A549 (cell line): Measurements from ENCODE around the gene NRXN3. TPM values are rescaled to one million over a fixed set of nuclear protein-coding genes. Genes with fewer than 3 reads are reported as not detected.
A peak's percentile ranks its signal among the peaks of the same experiment; 100 is the strongest.

ENCODE experiments used
- ATAC-seq, 2 experiments: fragments of 200-7000 bp in 1 of 2; fragments of >200 bp in 1 of 2; cut with Nextera tagmentation in 1 of 2; cut with Tn5 transposase in 1 of 2; 3 replicates each; pipeline versions ENCODE4 v1.8.0 to v1.9.1; 2018 to 2020; ENCODE audit warnings: mild to moderate bottlenecking in 1 of 2, moderate library complexity in 1 of 2
- CTCF ChIA-PET: fragments of 300-600 bp; sonication (Branson Sonifier 250); formaldehyde crosslinking; extraction: SDS; loops from one replicate; lab custom pipeline; 2021; ENCODE audit warnings: antibody characterized with exemption, inconsistent platforms; lab: Yijun Ruan, JAX
- POLR2A ChIA-PET: fragments of 350-600 bp; formaldehyde crosslinking; extraction: SDS; loops from one replicate; lab custom pipeline; 2021; ENCODE audit warnings: antibody characterized with exemption, inconsistent platforms; lab: Yijun Ruan, JAX
- DNase-seq, 2 experiments: peaks; one replicate each; pipeline versions ENCODE4 v3.0.0 to v3.0.0-alpha.2; 2011 to 2016; ENCODE audit warnings: low read depth in 1 of 2, low spot score in 1 of 2
- FAIRE-seq: peaks from 2 replicates; lab custom pipeline; 2011; peaks lifted over from hg19 to GRCh38; lab: Jason Lieb, UNC
- H3K27ac ChIP-seq, 2 experiments: fragments of >200 bp; sonication (Bioruptor Twin); formaldehyde crosslinking; 3 replicates each; pipeline ENCODE4 v1.5.1; 2016 to 2017
- H3K4me1 ChIP-seq: fragments of >200 bp; sonication (Bioruptor Twin); formaldehyde crosslinking; 3 replicates; pipeline ENCODE4 v1.6.1; 2016
- H3K4me2 ChIP-seq: fragments of >200 bp; sonication (Bioruptor Twin); formaldehyde crosslinking; 3 replicates; pipeline ENCODE4 v1.6.1; 2016
- H3K4me3 ChIP-seq: fragments of >200 bp; sonication (Bioruptor Twin); formaldehyde crosslinking; 3 replicates; pipeline ENCODE4 v1.5.1; 2016
- H3K9me3 ChIP-seq: fragments of >200 bp; sonication (Bioruptor Twin); formaldehyde crosslinking; 3 replicates; pipeline ENCODE4 v1.6.1; 2016
- BHLHE40 ChIP-seq: IDR thresholded peaks from 2 replicates; pipeline ENCODE4 v1.6.1; 2012; ENCODE audit warnings: low read depth, low read length, inconsistent platforms
- CHD2 ChIP-seq: fragments of 150-350 bp; IDR thresholded peaks from 2 replicates; pipeline ENCODE4 v1.6.1; 2014; ENCODE audit warnings: low read length; ENCODE audit not compliant: partially characterized antibody
- EP300 ChIP-seq, 2 experiments: fragments of >200 bp; sonication (Bioruptor Twin); formaldehyde crosslinking; IDR thresholded peaks; 2 replicates in 1 of 2; 3 replicates in 1 of 2; pipeline ENCODE4 v1.6.1; 2016 to 2017
- FOSB ChIP-seq: fragments of 250-450 bp; sonication (Bioruptor Pico); IDR thresholded peaks from 2 replicates; pipeline ENCODE4 v1.5.0; 2020; ENCODE audit warnings: mild to moderate bottlenecking, moderate library complexity
- FOSL2 ChIP-seq, 2 experiments: fragments of 450-650 bp in 1 of 2; fragments of >200 bp in 1 of 2; sonication (Bioruptor Twin) in 1 of 2; formaldehyde crosslinking; IDR thresholded peaks; 2 replicates each; pipeline versions ENCODE4 v1.5.0 to v1.6.1; 2016 to 2020; ENCODE audit warnings: mild to moderate bottlenecking in 1 of 2, moderate library complexity in 1 of 2
- FOXS1 ChIP-seq: fragments of 250-450 bp; sonication (Bioruptor Pico); IDR thresholded peaks from 2 replicates; pipeline ENCODE4 v1.5.0; 2020; ENCODE audit warnings: mild to moderate bottlenecking, moderate library complexity
- HEYL ChIP-seq: fragments of 250-450 bp; sonication (Bioruptor Pico); IDR thresholded peaks from 2 replicates; pipeline ENCODE4 v1.8.0; 2021; ENCODE audit warnings: mild to moderate bottlenecking, moderate library complexity
- HOXB13 ChIP-seq: fragments of 250-450 bp; sonication (Bioruptor Pico); IDR thresholded peaks from 2 replicates; pipeline ENCODE4 v1.5.0; 2020; ENCODE audit warnings: low read depth, mild to moderate bottlenecking, moderate library complexity
- JUN ChIP-seq, 2 experiments: fragments of >200 bp; sonication (Bioruptor Twin); formaldehyde crosslinking; IDR thresholded peaks; 2 replicates in 1 of 2; 3 replicates in 1 of 2; pipeline ENCODE4 v1.6.1; 2016 to 2017
- JUNB ChIP-seq: fragments of >200 bp; sonication (Bioruptor Twin); formaldehyde crosslinking; IDR thresholded peaks from 2 replicates; pipeline ENCODE4 v1.6.1; 2016
- MAFK ChIP-seq: fragments of 450-650 bp; IDR thresholded peaks from 2 replicates; pipeline ENCODE4 v1.6.1; 2014; ENCODE audit not compliant: partially characterized antibody
- MAZ ChIP-seq: fragments of 150-350 bp; IDR thresholded peaks from 2 replicates; pipeline ENCODE4 v1.6.1; 2014; ENCODE audit warnings: antibody characterized with exemption, low read depth, low read length, borderline replicate concordance
- NFE2L2 ChIP-seq: fragments of 150-350 bp; conservative IDR thresholded peaks from 2 replicates; pipeline ENCODE4 v1.6.1; 2014; ENCODE audit warnings: low read length
- PHF8 ChIP-seq: fragments of 200-600 bp; sonication (generic); IDR thresholded peaks from 2 replicates; pipeline ENCODE4 v1.6.1; 2016; ENCODE audit warnings: low read depth, mild to moderate bottlenecking, antibody characterized with exemption, moderate library complexity, borderline replicate concordance
- TFCP2L1 ChIP-seq: fragments of 250-450 bp; sonication (Bioruptor Pico); IDR thresholded peaks from 2 replicates; pipeline ENCODE4 v1.5.0; 2021; ENCODE audit warnings: mild to moderate bottlenecking
- ZFP36 ChIP-seq: fragments of 450-650 bp; IDR thresholded peaks from 2 replicates; pipeline ENCODE4 v1.6.1; 2014; ENCODE audit warnings: borderline replicate concordance; ENCODE audit not compliant: partially characterized antibody
- WGBS: methylation state at CpG from one replicate; pipeline ENCODE4 v1.1.6; 2017; ENCODE audit errors: missing lambda C conversion rate; 5-methylcytosine and 5-hydroxymethylcytosine counted together
- polyA plus RNA-seq, 4 experiments: library from polyadenylated mRNA; depleted of rRNA in 3 of 4; stranded (reverse); fragments of >200 nt; fragmentation: RNase III in 1 of 4; extraction: RNeasy Plus Mini Kit Qiagen cat#74134 plus additional on column Dnase treatment in 1 of 4; gene quantifications; 2 replicates in 3 of 4; 3 replicates in 1 of 4; pipeline ENCODE4 v1.2.3, GENCODE V29; 2011 to 2017
- TF ChIP-seq, protein P1 (sequence below): IDR thresholded peaks from 2 replicates; pipeline ENCODE4 v1.6.1; 2012
- TF ChIP-seq, protein P2 (sequence below): fragments of 250-450 bp; sonication (Bioruptor Pico); IDR thresholded peaks from 2 replicates; pipeline ENCODE4 v1.5.0; 2020; ENCODE audit warnings: low read depth, mild to moderate bottlenecking, moderate library complexity
- TF ChIP-seq, protein P3 (sequence below): fragments of 450-650 bp; IDR thresholded peaks from 2 replicates; pipeline ENCODE4 v1.6.1; 2014; ENCODE audit warnings: antibody characterized with exemption
- TF ChIP-seq, protein P4 (sequence below): IDR thresholded peaks from 2 replicates; pipeline ENCODE4 v1.6.1; 2012

NRXN3 gene
- polyA plus RNA-seq, 2 of the 4 experiments (the other 2 are of a cell fraction): 0.62 to 2.3 TPM

DNA sequence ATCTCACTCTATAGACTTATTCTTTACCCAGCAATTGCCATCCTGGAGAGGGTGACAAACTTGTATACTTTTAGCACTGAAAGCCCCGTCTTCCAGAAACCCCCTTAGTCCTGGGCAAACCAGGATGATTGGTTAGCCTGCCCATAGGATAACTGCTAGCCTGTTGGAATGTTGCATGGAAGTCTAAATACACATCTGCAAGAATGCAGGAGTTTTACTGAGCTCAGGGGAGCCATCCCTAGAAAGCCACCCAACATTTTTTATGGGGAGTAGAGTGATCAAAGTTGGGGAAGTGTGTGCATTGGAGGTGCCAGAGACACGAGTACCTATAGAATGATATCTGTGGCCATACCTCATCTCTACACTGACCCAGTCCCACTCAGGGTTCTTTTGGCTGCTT lies 155.7 kb downstream of the NRXN3 start:
- no peaks in the 10 kb centered on the region for H3K9me3 ChIP-seq
- ATAC-seq (no peak), FAIRE-seq (no peak), DNase-seq (no peak)
- H3K27ac ChIP-seq: no peak overlapping the region
- ChIA-PET CTCF (no interaction called here), POLR2A (no interaction called here)
- 3% methylated on average over 2 of the region's 2 CpGs for WGBS
- no peak overlapping the region for H3K4me3 ChIP-seq
- TF ChIP-seq CHD2: no peak
- no peak for TF ChIP-seq MAFK
- no peak for TF ChIP-seq JUNB
- TF ChIP-seq MAZ: no peak
- H3K4me2 ChIP-seq: no peak overlapping the region
- no peaks in the 10 kb centered on the region for H3K4me1 ChIP-seq

DNA sequence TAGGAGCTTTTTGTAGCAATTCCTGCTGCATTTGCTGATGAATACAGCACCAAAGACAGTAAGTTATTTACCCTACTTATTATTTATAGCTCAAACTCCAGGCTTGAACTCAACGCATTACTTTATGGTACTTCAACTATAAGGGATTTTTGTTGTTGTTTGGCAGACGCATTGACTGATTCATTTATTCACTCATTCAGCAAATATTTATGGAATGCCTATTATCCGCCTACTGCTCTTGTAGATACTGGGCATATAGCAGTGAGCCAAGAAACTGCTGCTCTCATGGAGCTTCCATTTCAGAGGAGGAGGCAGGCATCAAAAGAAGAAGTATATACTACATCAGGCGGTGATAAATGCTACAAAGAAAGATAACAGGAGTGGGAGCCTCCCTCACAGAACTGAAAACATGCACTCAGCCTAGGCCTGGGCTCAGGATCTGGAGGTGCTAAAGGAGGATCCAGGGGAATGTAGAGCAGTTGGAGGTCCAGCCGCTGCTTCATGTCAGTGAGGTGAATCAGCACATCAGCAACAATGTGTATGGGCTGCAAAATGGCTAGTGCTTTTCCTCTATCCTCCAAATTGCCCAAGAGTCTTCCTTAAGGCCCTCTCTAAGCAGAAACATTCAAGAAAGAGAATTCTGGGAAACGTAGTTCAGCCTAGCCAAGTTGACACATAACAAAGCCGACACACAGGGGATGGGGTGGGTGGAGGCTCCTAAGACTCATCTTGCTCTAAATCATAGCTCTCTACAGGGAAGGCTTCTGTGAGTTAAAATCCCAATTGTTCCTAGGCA lies 157.5 kb downstream of the NRXN3 start:
- CTCF ChIA-PET: no interaction called here
- H3K9me3 ChIP-seq: no peaks in the 10 kb centered on the region
- H3K4me1 ChIP-seq: no peaks in the 10 kb centered on the region
- no peak overlapping the region for H3K27ac ChIP-seq
- TF ChIP-seq EP300 (IDR thresholded peaks at IDR 0.05) (no peak), ZFP36 (no peak), FOXS1 (no peak), NFE2L2 (no peak)
- TF ChIP-seq, protein P1, sequence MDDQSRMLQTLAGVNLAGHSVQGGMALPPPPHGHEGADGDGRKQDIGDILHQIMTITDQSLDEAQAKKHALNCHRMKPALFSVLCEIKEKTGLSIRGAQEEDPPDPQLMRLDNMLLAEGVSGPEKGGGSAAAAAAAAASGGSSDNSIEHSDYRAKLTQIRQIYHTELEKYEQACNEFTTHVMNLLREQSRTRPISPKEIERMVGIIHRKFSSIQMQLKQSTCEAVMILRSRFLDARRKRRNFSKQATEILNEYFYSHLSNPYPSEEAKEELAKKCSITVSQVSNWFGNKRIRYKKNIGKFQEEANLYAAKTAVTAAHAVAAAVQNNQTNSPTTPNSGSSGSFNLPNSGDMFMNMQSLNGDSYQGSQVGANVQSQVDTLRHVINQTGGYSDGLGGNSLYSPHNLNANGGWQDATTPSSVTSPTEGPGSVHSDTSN: no peak
- no peak overlapping the region for H3K4me3 ChIP-seq
- DNase-seq (no peak), ATAC-seq (0 out of 6 replicates have a peak, but pooled peaks of 1 of the 2 experiments have one; percentile 34), FAIRE-seq (no peak)
- WGBS: 13% methylated on average over 7 of the region's 7 CpGs
- H3K4me2 ChIP-seq: no peak overlapping the region
- POLR2A ChIA-PET: no interaction called here

DNA sequence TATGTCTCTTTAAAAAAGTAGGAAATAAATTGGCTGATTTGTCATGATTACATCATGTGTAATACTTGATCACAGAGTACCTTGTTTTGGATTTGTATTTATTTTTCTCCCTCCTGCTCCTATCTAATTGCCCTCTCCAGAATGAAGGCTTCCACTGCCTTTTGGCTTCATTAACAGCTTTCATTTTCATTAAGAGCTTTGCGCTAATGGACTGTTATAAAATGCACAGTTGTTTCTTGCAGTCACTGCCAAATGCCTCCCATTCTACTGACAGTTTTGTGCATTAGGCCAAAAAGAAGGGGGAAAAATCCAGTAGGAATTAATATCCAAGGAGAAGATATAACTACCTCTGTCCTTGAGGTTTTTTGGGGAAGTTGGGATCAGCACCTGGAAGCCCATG lies 159.2 kb downstream of the NRXN3 start:
- no peaks in the 10 kb centered on the region for H3K9me3 ChIP-seq
- TF ChIP-seq BHLHE40: no peak
- TF ChIP-seq, protein P2, sequence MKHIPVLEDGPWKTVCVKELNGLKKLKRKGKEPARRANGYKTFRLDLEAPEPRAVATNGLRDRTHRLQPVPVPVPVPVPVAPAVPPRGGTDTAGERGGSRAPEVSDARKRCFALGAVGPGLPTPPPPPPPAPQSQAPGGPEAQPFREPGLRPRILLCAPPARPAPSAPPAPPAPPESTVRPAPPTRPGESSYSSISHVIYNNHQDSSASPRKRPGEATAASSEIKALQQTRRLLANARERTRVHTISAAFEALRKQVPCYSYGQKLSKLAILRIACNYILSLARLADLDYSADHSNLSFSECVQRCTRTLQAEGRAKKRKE (CRISPR knock-in tag): no peak
- TF ChIP-seq HOXB13 (CRISPR knock-in tag): no peak
- TF ChIP-seq EP300 (IDR thresholded peaks at IDR 0.05): no peak
- no peak for TF ChIP-seq PHF8
- TF ChIP-seq FOSL2 (IDR thresholded peaks at IDR 0.05): no peak
- no peak for TF ChIP-seq FOSL2 (CRISPR knock-in tag; IDR thresholded peaks at IDR 0.05)
- no peak for TF ChIP-seq JUN (IDR thresholded peaks at IDR 0.05)
- TF ChIP-seq TFCP2L1 (CRISPR knock-in tag): no peak
- TF ChIP-seq, protein P3, sequence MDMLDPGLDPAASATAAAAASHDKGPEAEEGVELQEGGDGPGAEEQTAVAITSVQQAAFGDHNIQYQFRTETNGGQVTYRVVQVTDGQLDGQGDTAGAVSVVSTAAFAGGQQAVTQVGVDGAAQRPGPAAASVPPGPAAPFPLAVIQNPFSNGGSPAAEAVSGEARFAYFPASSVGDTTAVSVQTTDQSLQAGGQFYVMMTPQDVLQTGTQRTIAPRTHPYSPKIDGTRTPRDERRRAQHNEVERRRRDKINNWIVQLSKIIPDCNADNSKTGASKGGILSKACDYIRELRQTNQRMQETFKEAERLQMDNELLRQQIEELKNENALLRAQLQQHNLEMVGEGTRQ: no peak
- no peak for TF ChIP-seq FOSB (CRISPR knock-in tag)
- TF ChIP-seq, protein P4, sequence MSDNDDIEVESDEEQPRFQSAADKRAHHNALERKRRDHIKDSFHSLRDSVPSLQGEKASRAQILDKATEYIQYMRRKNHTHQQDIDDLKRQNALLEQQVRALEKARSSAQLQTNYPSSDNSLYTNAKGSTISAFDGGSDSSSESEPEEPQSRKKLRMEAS: no peak
- TF ChIP-seq HEYL (CRISPR knock-in tag): no peak
- no peak for TF ChIP-seq NFE2L2
- TF ChIP-seq, all 56 proteins: peak for 0
- no peak overlapping the region for H3K4me2 ChIP-seq
- no peaks in the 10 kb centered on the region for H3K4me1 ChIP-seq
- FAIRE-seq (no peak), ATAC-seq (no peak), DNase-seq (no peak)
- POLR2A ChIA-PET: no interaction called here
- no peak overlapping the region for H3K4me3 ChIP-seq
- 0% methylated on average over 1 of the region's 1 CpG for WGBS
- H3K27ac ChIP-seq: no peak overlapping the region
- CTCF ChIA-PET: interaction anchor here (1.4 kb wide), 1 partner anchor 27 kb away, joined by 4 read pairs; no protein-coding TSS in a partner anchor
